KOPT-K1 (cell line): ENCODE measurements around the gene APOA4.

Experiments used
- H3K27ac ChIP-seq: fragments of 200-600 bp; sonication (generic); 2 replicates; pipeline ENCODE4 v1.5.1; 2016; ENCODE audit warnings: antibody characterized with exemption, mild to moderate bottlenecking, low read depth, low read length; ENCODE audit not compliant: poor library complexity, severe bottlenecking
- H3K36me3 ChIP-seq: fragments of 200-600 bp; sonication (generic); 2 replicates; pipeline ENCODE4 v1.5.1; 2017; ENCODE audit warnings: antibody characterized with exemption, mild to moderate bottlenecking, low read length, moderate library complexity; ENCODE audit not compliant: insufficient read depth
- H3K9me3 ChIP-seq: fragments of 200-600 bp; sonication (generic); 2 replicates; pipeline ENCODE4 v1.5.1; 2017; ENCODE audit warnings: antibody characterized with exemption, low read length, mild to moderate bottlenecking; ENCODE audit not compliant: insufficient read depth, poor library complexity, severe bottlenecking

The APOA4 gene

GRCh38 chr11:116823031-116823843, at the start of gene APOA4:
TSS of gene APOA4 (minus strand) at chr11:116823304. CDS start at chr11:116823191, 113 bp downstream.
- no peak within 1 kb of the TSS for H3K27ac ChIP-seq

DNA sequence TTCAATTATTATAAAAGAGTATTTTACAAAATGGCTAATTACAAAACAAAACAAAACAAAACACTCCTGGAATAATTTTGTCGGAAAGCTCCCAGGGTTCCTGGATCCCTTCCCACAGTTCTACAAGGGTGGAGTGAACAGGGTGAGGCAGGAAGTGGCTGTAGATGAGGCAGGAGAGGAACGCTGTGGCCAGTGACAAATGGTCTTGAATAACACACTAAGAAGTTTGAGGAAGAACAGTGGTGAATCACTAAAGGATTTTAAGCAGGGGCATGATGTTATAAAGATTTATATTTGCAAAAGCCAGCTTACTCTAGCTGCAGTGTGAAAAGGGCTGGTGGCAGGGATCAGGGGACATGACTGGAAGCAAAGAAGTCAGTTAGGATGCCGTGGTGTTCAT, 48.1 kb upstream of the APOA4 start:
- H3K36me3 ChIP-seq = peaks cover 94% of the 10 kb centered on the region
- H3K27ac ChIP-seq = no peak overlapping the region
- H3K9me3 ChIP-seq = no peaks in the 10 kb centered on the region

More at GRCh38 chr11:116823031-116823843, at the start of gene APOA4:
- Histone ChIP-seq H3K36me3 (no peaks in the 10 kb centered on the region), H3K9me3 (no peaks in the 10 kb centered on the region)

- H3K9me3 ChIP-seq = no peaks in the 10 kb centered on the region
- H3K27ac ChIP-seq = no peak overlapping the region
- H3K36me3 ChIP-seq = peaks cover 93% of the 10 kb centered on the region
Observed at GRCh38 chr11:116870054-116870453, 47.0 kb upstream of the APOA4 start.

DNA sequence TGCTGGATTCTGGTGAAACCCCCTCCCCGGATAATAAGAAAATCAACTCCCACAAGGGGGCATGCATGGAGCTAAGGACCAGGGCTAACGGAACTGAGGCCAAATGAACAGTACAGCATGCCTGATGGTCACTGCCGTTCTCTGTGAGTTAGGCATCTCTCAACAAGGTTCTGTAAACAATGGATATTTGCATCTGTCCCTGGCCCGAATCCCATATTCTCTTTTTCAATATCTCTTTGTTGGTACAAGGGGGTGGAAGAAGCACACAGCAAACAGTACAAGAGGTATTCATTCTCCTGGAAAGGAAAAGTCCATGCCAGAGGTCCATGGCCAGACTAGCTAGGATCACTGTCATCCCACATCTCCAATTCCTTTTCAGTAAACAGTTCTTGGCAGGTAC, 46.5 kb upstream of the APOA4 start:
- Histone ChIP-seq H3K27ac (no peak overlapping the region), H3K9me3 (no peaks in the 10 kb centered on the region), H3K36me3 (peaks cover 93% of the 10 kb centered on the region)

- Histone ChIP-seq H3K36me3 (peaks cover 93% of the 10 kb centered on the region), H3K9me3 (no peaks in the 10 kb centered on the region)
Observed at GRCh38 chr11:116868066-116868465, 45.0 kb upstream of the APOA4 start.

DNA sequence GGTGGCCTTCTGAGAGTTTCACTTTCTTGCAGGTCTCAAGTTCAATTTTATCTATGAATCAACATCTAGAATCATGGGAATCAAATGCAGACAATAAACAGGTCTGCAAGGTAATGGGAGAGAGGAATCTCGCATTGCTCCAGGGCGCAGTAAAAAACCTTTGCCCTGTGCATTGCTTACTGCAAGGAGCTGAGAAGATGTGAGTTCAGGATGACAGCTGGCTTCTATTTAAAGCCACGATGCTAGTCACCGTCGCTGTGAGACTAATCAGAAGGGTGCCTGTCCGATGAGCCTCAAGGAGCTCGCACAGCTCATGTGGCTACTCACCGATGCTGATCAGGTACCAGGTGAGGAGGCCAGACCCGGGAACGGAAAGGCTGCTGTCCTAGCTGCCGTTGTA, 44.5 kb upstream of the APOA4 start:
- Histone ChIP-seq H3K27ac (no peak overlapping the region), H3K36me3 (peaks cover 93% of the 10 kb centered on the region)

More at GRCh38 chr11:116868066-116868465, 45.0 kb upstream of the APOA4 start:
- no peak overlapping the region for H3K27ac ChIP-seq

GRCh38 chr11:116866804-116867455, 43.8 kb upstream of the APOA4 start:
- H3K27ac ChIP-seq = no peak overlapping the region
- H3K36me3 ChIP-seq = peaks cover 93% of the 10 kb centered on the region
- no peaks in the 10 kb centered on the region for H3K9me3 ChIP-seq

More for the DNA sequence above, 44.5 kb upstream of the APOA4 start:
- H3K9me3 ChIP-seq = no peaks in the 10 kb centered on the region

DNA sequence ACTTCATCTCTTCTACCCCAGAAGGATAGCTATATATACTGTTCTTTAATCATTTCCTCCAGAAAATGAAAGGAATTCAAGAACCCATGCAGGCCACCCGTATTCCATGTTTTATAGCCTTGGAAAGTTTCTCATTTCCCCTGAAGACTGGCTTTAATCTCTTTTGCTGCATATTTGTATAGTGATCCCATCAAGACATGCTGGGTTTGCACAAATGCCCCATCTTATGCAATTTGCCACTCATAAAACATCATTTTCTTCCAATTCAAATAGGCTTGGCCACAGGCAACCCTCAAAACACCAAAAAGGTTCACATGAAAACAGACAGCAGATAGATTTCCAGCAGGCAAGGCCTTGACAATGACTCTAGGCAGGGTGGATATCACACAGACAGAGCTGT, 42.6 kb upstream of the APOA4 start:
- Histone ChIP-seq H3K9me3 (no peaks in the 10 kb centered on the region), H3K27ac (no peak overlapping the region), H3K36me3 (peaks cover 93% of the 10 kb centered on the region)

DNA sequence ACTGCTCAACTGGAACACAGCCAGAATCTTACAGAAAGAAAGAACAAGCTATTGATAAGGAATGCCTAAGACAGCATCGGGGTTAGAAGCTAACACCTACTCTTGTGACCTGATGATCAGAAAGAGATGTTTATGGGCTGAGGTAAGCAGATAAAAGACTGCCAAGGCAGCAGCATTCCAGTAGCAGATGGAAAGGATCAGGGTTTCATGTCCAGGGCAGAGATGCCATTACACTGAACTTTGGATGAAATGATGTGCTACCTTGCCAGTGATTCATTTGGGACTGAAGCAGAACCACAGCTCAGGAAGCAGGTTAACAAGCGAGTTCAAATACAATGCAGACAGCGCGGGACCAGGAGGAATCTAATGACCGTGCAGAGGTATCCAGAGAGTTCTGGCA, 41.4 kb upstream of the APOA4 start:
- Histone ChIP-seq H3K36me3 (peaks cover 93% of the 10 kb centered on the region), H3K27ac (no peak overlapping the region), H3K9me3 (no peaks in the 10 kb centered on the region)

GRCh38 chr11:116862951-116863350, 39.8 kb upstream of the APOA4 start:
- Histone ChIP-seq H3K9me3 (no peaks in the 10 kb centered on the region), H3K27ac (no peak overlapping the region), H3K36me3 (peaks cover 94% of the 10 kb centered on the region)

GRCh38 chr11:116862185-116862584, 39.1 kb upstream of the APOA4 start:
- no peak overlapping the region for H3K27ac ChIP-seq
- peaks cover 94% of the 10 kb centered on the region for H3K36me3 ChIP-seq
- no peaks in the 10 kb centered on the region for H3K9me3 ChIP-seq

- no peak overlapping the region for H3K27ac ChIP-seq
- H3K9me3 ChIP-seq = no peaks in the 10 kb centered on the region
- H3K36me3 ChIP-seq = peaks cover 94% of the 10 kb centered on the region
Observed at GRCh38 chr11:116861539-116861938, 38.4 kb upstream of the APOA4 start.

GRCh38 chr11:116860303-116860702, 37.2 kb upstream of the APOA4 start:
- Histone ChIP-seq H3K9me3 (no peaks in the 10 kb centered on the region), H3K36me3 (peaks cover 88% of the 10 kb centered on the region), H3K27ac (no peak overlapping the region)

DNA sequence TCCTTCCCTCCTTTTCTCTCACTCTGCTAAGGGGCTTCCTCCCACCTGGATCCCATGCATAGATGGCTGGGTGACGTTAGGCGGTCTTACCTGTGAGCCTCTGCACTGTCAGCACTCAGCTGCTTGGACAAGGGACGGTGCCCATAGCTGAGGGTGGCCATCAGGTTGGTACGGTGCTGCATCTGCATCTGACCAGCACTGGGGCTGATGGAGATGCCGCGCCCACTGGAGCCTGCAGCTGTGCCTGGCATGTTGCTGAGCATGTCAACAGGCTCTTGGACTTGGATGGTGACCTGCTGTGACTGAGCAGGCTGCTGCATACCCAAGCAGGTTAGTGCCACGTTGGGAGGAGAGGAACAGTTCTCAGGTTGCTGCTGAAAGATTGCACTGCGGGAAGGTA, 36.1 kb upstream of the APOA4 start:
- Histone ChIP-seq H3K36me3 (peaks cover 80% of the 10 kb centered on the region), H3K9me3 (no peaks in the 10 kb centered on the region), H3K27ac (no peak overlapping the region)

GRCh38 chr11:116857936-116858335, 34.8 kb upstream of the APOA4 start:
- H3K36me3 ChIP-seq = peaks cover 67% of the 10 kb centered on the region
- no peak overlapping the region for H3K27ac ChIP-seq
- H3K9me3 ChIP-seq = no peaks in the 10 kb centered on the region

- Histone ChIP-seq H3K9me3 (no peaks in the 10 kb centered on the region), H3K27ac (no peak overlapping the region), H3K36me3 (peaks cover 61% of the 10 kb centered on the region)
Observed at GRCh38 chr11:116857316-116857715, 34.2 kb upstream of the APOA4 start.
